Right renal cortex interstitium (tissue), 3 donors: ENCODE measurements around the gene DDRGK1. TPM values are rescaled to one million over a fixed set of nuclear protein-coding genes. Genes with fewer than 3 reads are reported as not detected.
"Not testable (repeated sequence)": the region's sequence is repeated elsewhere in the genome, so short reads cannot be mapped to it uniquely, and the experiment has no call there.

Experiments
- DNase-seq, 3 donors: peaks; one replicate each; pipeline ENCODE4 v3.0.0-alpha.2; 2013; ENCODE audit warnings: low read depth in 3 of 3, low spot score in 2 of 3
- polyA plus RNA-seq, 3 donors: library from polyadenylated mRNA; unstranded; fragments of 120-200 nt; gene quantifications; one replicate each; pipeline ENCODE4 v1.2.1, GENCODE V29; 2013; ENCODE audit not compliant: insufficient read length in 3 of 3

Gene DDRGK1
- polyA plus RNA-seq, 3 donors = 46.7 to 55.0 (median 51.2) TPM

- DNase-seq = no peak
Observed at GRCh38 chr20:3221398-3222226, 17.1 kb upstream of the DDRGK1 start.

- DNase-seq = no peak
Observed at GRCh38 chr20:3218307-3218988, 14.0 kb upstream of the DDRGK1 start.

GRCh38 chr20:3215359-3215917, 11.0 kb upstream of the DDRGK1 start:
- not testable (repeated sequence) for DNase-seq

GRCh38 chr20:3213226-3213625, 8.7 kb upstream of the DDRGK1 start:
- no peak for DNase-seq

GRCh38 chr20:3210346-3210745, 5.9 kb upstream of the DDRGK1 start:
- DNase-seq = no peak

- no peak for DNase-seq
Observed at GRCh38 chr20:3209946-3210317, 5.5 kb upstream of the DDRGK1 start.

GRCh38 chr20:3209257-3209945, 4.9 kb upstream of the DDRGK1 start, which contains the start of gene ITPA:
Gene ITPA (plus strand): TSS chr20:3209498. CDS start chr20:3209552, 54 bp downstream.
- DNase-seq = no peak

GRCh38 chr20:3208786-3209256, 4.3 kb upstream of the DDRGK1 start:
- no peak for DNase-seq

GRCh38 chr20:3203315-3204123, 963 bp downstream of the DDRGK1 start:
- no peak for DNase-seq

GRCh38 chr20:3202965-3203314, 1.5 kb downstream of the DDRGK1 start:
- no peak for DNase-seq

GRCh38 chr20:3199976-3200755, 4.3 kb downstream of the DDRGK1 start:
- no peak for DNase-seq

- no peak for DNase-seq
Observed at GRCh38 chr20:3199206-3199605, 5.3 kb downstream of the DDRGK1 start.

- DNase-seq = no peak
Observed at GRCh38 chr20:3195590-3196237, 8.8 kb downstream of the DDRGK1 start.

GRCh38 chr20:3194617-3195280, 9.7 kb downstream of the DDRGK1 start:
- DNase-seq = no peak

- no peak for DNase-seq
Observed at GRCh38 chr20:3193806-3194616, 10.5 kb downstream of the DDRGK1 start.

- DNase-seq = no peak
Observed at GRCh38 chr20:3192226-3193015, 12.1 kb downstream of the DDRGK1 start.

GRCh38 chr20:3190681-3191111, 13.8 kb downstream of the DDRGK1 start:
- no peak for DNase-seq
